Astrocyte (in vitro differentiated cells and primary cell): ENCODE results near the gene CTNNA2. TPM values are rescaled to one million over a fixed set of nuclear protein-coding genes. Genes with fewer than 3 reads are reported as not detected.

Experiments used
- DNase-seq: peaks from one replicate; pipeline ENCODE4 v3.0.0-alpha.2; 2010; ENCODE audit warnings: low read depth
- FAIRE-seq: peaks from 2 replicates; lab custom pipeline; 2011; peaks lifted over from hg19 to GRCh38; lab: Jason Lieb, UNC
- H2AFZ ChIP-seq: 2 replicates; pipeline ENCODE4 v1.6.0; 2012; ENCODE audit warnings: low read depth, low read length, inconsistent platforms
- H3K27ac ChIP-seq: 2 replicates; pipeline ENCODE4 v1.5.1; 2011; ENCODE audit warnings: low read depth, low read length, inconsistent platforms
- H3K27me3 ChIP-seq: 2 replicates; pipeline ENCODE4 v1.6.0; 2011; ENCODE audit warnings: low read length, inconsistent platforms; ENCODE audit not compliant: insufficient read depth
- H3K36me3 ChIP-seq: 2 replicates; pipeline ENCODE4 v1.5.1; 2011; ENCODE audit warnings: low read length, inconsistent platforms; ENCODE audit not compliant: insufficient read depth
- H3K4me1 ChIP-seq: 2 replicates; pipeline ENCODE4 v1.5.1; 2011; ENCODE audit warnings: low read length, inconsistent platforms; ENCODE audit not compliant: insufficient read depth
- H3K4me2 ChIP-seq: 2 replicates; pipeline ENCODE4 v1.6.0; 2012; ENCODE audit warnings: low read length, inconsistent platforms
- H3K4me3 ChIP-seq: 2 replicates; pipeline ENCODE4 v1.5.1; 2011; ENCODE audit warnings: low read depth, mild to moderate bottlenecking, low read length, inconsistent platforms; ENCODE audit not compliant: insufficient read depth
- H3K79me2 ChIP-seq: 2 replicates; pipeline ENCODE4 v1.6.0; 2012; ENCODE audit warnings: mild to moderate bottlenecking, low read length, inconsistent platforms; ENCODE audit not compliant: insufficient read depth
- H3K9ac ChIP-seq: 2 replicates; pipeline ENCODE4 v1.6.0; 2012; ENCODE audit warnings: mild to moderate bottlenecking, low read length, inconsistent platforms
- H3K9me3 ChIP-seq: 2 replicates; pipeline ENCODE4 v1.5.1; 2012; ENCODE audit warnings: low read depth, mild to moderate bottlenecking, low read length, inconsistent platforms; ENCODE audit not compliant: insufficient read depth
- H4K20me1 ChIP-seq: 2 replicates; pipeline ENCODE4 v1.6.0; 2012; ENCODE audit warnings: low read length, inconsistent platforms; ENCODE audit not compliant: insufficient read depth
- H3K27ac Mint-ChIP-seq: one replicate; pipeline ENCODE4 v1.8.0; 2021; ENCODE audit warnings: mild to moderate bottlenecking, mixed read lengths; ENCODE audit not compliant: unreplicated experiment
- H3K27me3 Mint-ChIP-seq: one replicate; pipeline ENCODE4 v1.8.0; 2021; ENCODE audit warnings: low read depth, mixed read lengths; ENCODE audit not compliant: unreplicated experiment
- H3K36me3 Mint-ChIP-seq: one replicate; pipeline ENCODE4 v1.8.0; 2021; ENCODE audit warnings: low read depth, mixed read lengths; ENCODE audit not compliant: unreplicated experiment
- H3K4me1 Mint-ChIP-seq: one replicate; pipeline ENCODE4 v1.8.0; 2021; ENCODE audit warnings: low read depth, mixed read lengths; ENCODE audit not compliant: unreplicated experiment
- H3K4me3 Mint-ChIP-seq: one replicate; pipeline ENCODE4 v1.8.0; 2021; ENCODE audit warnings: mild to moderate bottlenecking, moderate library complexity, mixed read lengths; ENCODE audit not compliant: unreplicated experiment
- H3K9me3 Mint-ChIP-seq: one replicate; pipeline ENCODE4 v1.8.0; 2021; ENCODE audit warnings: mild to moderate bottlenecking, mixed read lengths; ENCODE audit not compliant: unreplicated experiment
- CTCF ChIP-seq: IDR thresholded peaks from 2 replicates; pipeline ENCODE4 v1.5.1; 2011; ENCODE audit warnings: low read depth, mild to moderate bottlenecking, inconsistent platforms, low read length, moderate library complexity; ENCODE audit not compliant: insufficient read depth
- EZH2 ChIP-seq: IDR thresholded peaks from 2 replicates; pipeline ENCODE4 v1.6.1; 2012; ENCODE audit warnings: mild to moderate bottlenecking, low read length, inconsistent platforms; ENCODE audit not compliant: insufficient read depth
- total RNA-seq: library from RNA; stranded (reverse); gene quantifications from 2 replicates; pipeline ENCODE4 v1.2.1, GENCODE V29; 2021

Gene CTNNA2
- total RNA-seq, 1 donor from 2014 or later, result 3.9 TPM

GRCh38 chr2:80068038-80068731 lies 555.3 kb downstream of the CTNNA2 start:
- TF ChIP-seq EZH2 (no peak), CTCF (no peak)

GRCh38 chr2:80070587-80070986 lies 557.7 kb downstream of the CTNNA2 start:
- Histone ChIP-seq H3K27ac (no peak overlapping the region), H3K4me3 (no peak overlapping the region), H2AFZ (no peak overlapping the region), H3K4me1 (no peaks in the 10 kb centered on the region), H4K20me1 (no peaks in the 10 kb centered on the region), H3K27me3 (no peaks in the 10 kb centered on the region), H3K79me2 (no peaks in the 10 kb centered on the region), H3K36me3 (no peaks in the 10 kb centered on the region), H3K9ac (no peak overlapping the region), H3K9me3 (no peaks in the 10 kb centered on the region), H3K4me2 (no peak overlapping the region)
- TF ChIP-seq CTCF, result no peak
- TF ChIP-seq EZH2, result no peak
- no peak overlapping the region for H3K4me3 Mint-ChIP-seq
- H3K4me1 Mint-ChIP-seq, result no peaks in the 10 kb centered on the region
- FAIRE-seq, result no peak
- no peak overlapping the region for H3K27ac Mint-ChIP-seq
- no peaks in the 10 kb centered on the region for H3K36me3 Mint-ChIP-seq
- H3K9me3 Mint-ChIP-seq, result no peaks in the 10 kb centered on the region
- peaks cover 15% of the 10 kb centered on the region for H3K27me3 Mint-ChIP-seq
- DNase-seq, result no peak

More at GRCh38 chr2:80068038-80068731, 555.3 kb downstream of the CTNNA2 start:
- Histone ChIP-seq H2AFZ (no peak overlapping the region), H3K27me3 (no peaks in the 10 kb centered on the region), H3K36me3 (no peaks in the 10 kb centered on the region), H4K20me1 (no peaks in the 10 kb centered on the region), H3K4me2 (no peak overlapping the region), H3K4me3 (no peak overlapping the region), H3K79me2 (no peaks in the 10 kb centered on the region), H3K4me1 (no peaks in the 10 kb centered on the region), H3K9me3 (no peaks in the 10 kb centered on the region), H3K27ac (no peak overlapping the region), H3K9ac (no peak overlapping the region)
- no peak overlapping the region for H3K27ac Mint-ChIP-seq
- H3K36me3 Mint-ChIP-seq, result no peaks in the 10 kb centered on the region
- H3K4me1 Mint-ChIP-seq, result no peaks in the 10 kb centered on the region
- peaks cover 15% of the 10 kb centered on the region for H3K27me3 Mint-ChIP-seq
- DNase-seq (no peak), FAIRE-seq (no peak)
- H3K4me3 Mint-ChIP-seq, result no peak overlapping the region
- H3K9me3 Mint-ChIP-seq, result no peaks in the 10 kb centered on the region

- H3K27ac ChIP-seq, result no peak overlapping the region
- Mint-ChIP-seq H3K4me1 (no peaks in the 10 kb centered on the region), H3K27me3 (peaks cover 15% of the 10 kb centered on the region), H3K4me3 (no peak overlapping the region), H3K9me3 (no peaks in the 10 kb centered on the region), H3K36me3 (no peaks in the 10 kb centered on the region), H3K27ac (no peak overlapping the region)
- H3K4me2 ChIP-seq, result no peak overlapping the region
- no peaks in the 10 kb centered on the region for H4K20me1 ChIP-seq
- no peak for TF ChIP-seq EZH2
- TF ChIP-seq CTCF, result no peak
- H3K27me3 ChIP-seq, result no peaks in the 10 kb centered on the region
- H3K9me3 ChIP-seq, result no peaks in the 10 kb centered on the region
- no peak overlapping the region for H3K9ac ChIP-seq
- no peak for DNase-seq
- FAIRE-seq, result no peak
- no peaks in the 10 kb centered on the region for H3K4me1 ChIP-seq
- H3K4me3 ChIP-seq, result no peak overlapping the region
- H3K36me3 ChIP-seq, result no peaks in the 10 kb centered on the region
- H2AFZ ChIP-seq, result no peak overlapping the region
- no peaks in the 10 kb centered on the region for H3K79me2 ChIP-seq
These were observed 559.1 kb downstream of the CTNNA2 start for GRCh38 chr2:80071941-80072340.
